ENCODE results near the gene HDAC4.

GRCh38 chr2:239392688-239393387 lies 8.0 kb downstream of the HDAC4 start:
- TF ChIP-seq CTCF (IDR thresholded peaks at IDR 0.05; ENCODE audit: poor library complexity) (no peak), EZH2phosphoT487 (IDR thresholded peaks at IDR 0.05; ENCODE audit: low read depth, severe bottlenecking, unreplicated experiment) (no peak), EZH2 (IDR thresholded peaks at IDR 0.05; ENCODE audit: borderline replicate concordance) (no peak)
